DOHH2 (cell line): ENCODE results near the gene HEATR5A.
"Not testable (repeated sequence)": the region's sequence is repeated elsewhere in the genome, so short reads cannot be mapped to it uniquely, and the experiment has no call there.

Source experiments
- H3F3A ChIP-seq: fragments of 200-600 bp; sonication (generic), shearing (Covaris generic); 2 replicates; pipeline ENCODE4 v1.6.0; 2016; ENCODE audit warnings: antibody characterized with exemption, mild to moderate bottlenecking; ENCODE audit not compliant: control insufficient read depth, insufficient read depth
- H3K27ac ChIP-seq: fragments of 200-600 bp; sonication (generic); 2 replicates; pipeline ENCODE4 v1.5.1; 2014; ENCODE audit warnings: low read depth, mild to moderate bottlenecking, low read length, moderate library complexity
- H3K27me3 ChIP-seq: fragments of 200-600 bp; sonication (generic); 2 replicates; pipeline ENCODE4 v1.6.1; 2014; ENCODE audit warnings: mild to moderate bottlenecking, low read length, mixed read lengths; ENCODE audit not compliant: control insufficient read depth
- H3K36me3 ChIP-seq: fragments of 200-600 bp; sonication (generic); 2 replicates; pipeline ENCODE4 v1.6.1; 2014; ENCODE audit warnings: mild to moderate bottlenecking, low read length, moderate library complexity, mixed read lengths; ENCODE audit not compliant: control insufficient read depth
- H3K4me1 ChIP-seq: fragments of 200-600 bp; sonication (generic); 2 replicates; pipeline ENCODE4 v1.6.1; 2014; ENCODE audit warnings: mild to moderate bottlenecking, low read length, mixed read lengths; ENCODE audit not compliant: control insufficient read depth
- H3K4me2 ChIP-seq: fragments of 200-600 bp; sonication (generic); 2 replicates; pipeline ENCODE4 v1.6.0; 2014; ENCODE audit warnings: mild to moderate bottlenecking, low read length, moderate library complexity
- H3K4me3 ChIP-seq: fragments of 200-600 bp; sonication (generic); 2 replicates; pipeline ENCODE4 v1.5.1; 2014; ENCODE audit warnings: mild to moderate bottlenecking, low read length, mixed read lengths
- H3K79me2 ChIP-seq: fragments of 200-600 bp; sonication (generic); 2 replicates; pipeline ENCODE4 v1.6.1; 2014; ENCODE audit warnings: mild to moderate bottlenecking, low read length, mixed read lengths; ENCODE audit not compliant: control insufficient read depth
- H3K9me2 ChIP-seq: fragments of 200-600 bp; sonication (generic); replicated peaks from 2 replicates; pipeline ENCODE4 v1.6.1; 2014; ENCODE audit warnings: mild to moderate bottlenecking, low read length, mixed read lengths; ENCODE audit not compliant: control insufficient read depth
- H3K9me3 ChIP-seq: fragments of 200-600 bp; sonication (generic); 2 replicates; pipeline ENCODE4 v1.6.1; 2014; ENCODE audit warnings: antibody characterized with exemption, low read length, mixed read lengths; ENCODE audit not compliant: control insufficient read depth, insufficient read depth
- H4K20me1 ChIP-seq: fragments of 200-600 bp; sonication (generic); 2 replicates; pipeline ENCODE4 v1.6.0; 2014; ENCODE audit warnings: low read depth, mild to moderate bottlenecking, antibody characterized with exemption, low read length, moderate library complexity; ENCODE audit not compliant: control insufficient read depth, insufficient read depth
- CTCF ChIP-seq: fragments of 200-600 bp; sonication (generic); IDR thresholded peaks from one replicate; pipeline ENCODE4 v1.5.1; 2014; ENCODE audit warnings: antibody characterized with exemption, mild to moderate bottlenecking, low read depth, low read length; ENCODE audit not compliant: poor library complexity, severe bottlenecking
- EZH2phosphoT487 ChIP-seq: fragments of 200-600 bp; sonication (generic); IDR thresholded peaks from 2 replicates; pipeline ENCODE4 v1.6.1; 2017; ENCODE audit warnings: borderline replicate concordance, mild to moderate bottlenecking, antibody characterized with exemption, low read length, moderate library complexity, mixed read lengths

HEATR5A gene

GRCh38 chr14:31387091-31387490, 33.3 kb downstream of the HEATR5A start:
- no peaks in the 10 kb centered on the region for H3F3A ChIP-seq
- H3K4me2 ChIP-seq: no peak overlapping the region
- no peaks in the 10 kb centered on the region for H3K9me2 ChIP-seq
- H3K27ac ChIP-seq: no peak overlapping the region
- no peaks in the 10 kb centered on the region for H3K27me3 ChIP-seq
- H3K4me3 ChIP-seq: no peak overlapping the region
- TF ChIP-seq EZH2phosphoT487: no peak
- no peak for TF ChIP-seq CTCF
- no peaks in the 10 kb centered on the region for H3K36me3 ChIP-seq
- H3K79me2 ChIP-seq: no peaks in the 10 kb centered on the region
- H4K20me1 ChIP-seq: no peaks in the 10 kb centered on the region
- H3K4me1 ChIP-seq: no peaks in the 10 kb centered on the region
- H3K9me3 ChIP-seq: no peaks in the 10 kb centered on the region

DNA sequence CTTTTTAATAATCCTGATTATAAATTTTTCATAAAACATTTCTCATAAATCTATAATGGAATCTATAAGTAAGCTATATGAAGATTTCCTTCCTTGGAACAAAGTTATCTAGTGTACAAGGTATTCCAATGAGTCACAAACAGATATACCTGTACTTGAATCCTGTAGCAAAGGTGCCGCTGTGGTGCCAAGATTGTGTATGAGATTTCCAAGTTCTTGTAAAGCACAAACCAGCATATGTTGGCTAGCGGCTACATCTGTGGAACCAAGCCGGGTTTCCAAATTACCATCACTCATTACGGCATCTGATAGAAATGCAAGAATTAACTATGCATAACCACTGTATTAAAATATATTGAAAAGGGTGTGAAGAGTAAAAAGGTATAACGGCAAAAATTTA, 34.1 kb downstream of the HEATR5A start:
- H3K79me2 ChIP-seq: no peaks in the 10 kb centered on the region
- no peak overlapping the region for H3K4me3 ChIP-seq
- no peak for TF ChIP-seq CTCF
- no peak for TF ChIP-seq EZH2phosphoT487
- H3F3A ChIP-seq: no peaks in the 10 kb centered on the region
- no peaks in the 10 kb centered on the region for H3K4me1 ChIP-seq
- H3K4me2 ChIP-seq: no peak overlapping the region
- no peaks in the 10 kb centered on the region for H3K9me2 ChIP-seq
- H3K27me3 ChIP-seq: no peaks in the 10 kb centered on the region
- H3K9me3 ChIP-seq: no peaks in the 10 kb centered on the region
- H4K20me1 ChIP-seq: no peaks in the 10 kb centered on the region
- no peak overlapping the region for H3K27ac ChIP-seq
- no peaks in the 10 kb centered on the region for H3K36me3 ChIP-seq

- TF ChIP-seq EZH2phosphoT487: no peak
- no peak for TF ChIP-seq CTCF
- Histone ChIP-seq H3K9me2 (no peaks in the 10 kb centered on the region), H3K4me2 (no peak overlapping the region), H3K79me2 (no peaks in the 10 kb centered on the region), H3K27ac (no peak overlapping the region), H3K36me3 (no peaks in the 10 kb centered on the region), H3K4me1 (peaks cover 7% of the 10 kb centered on the region), H4K20me1 (no peaks in the 10 kb centered on the region), H3K9me3 (no peaks in the 10 kb centered on the region), H3K4me3 (no peak overlapping the region), H3F3A (no peaks in the 10 kb centered on the region), H3K27me3 (no peaks in the 10 kb centered on the region)
These were observed 38.1 kb downstream of the HEATR5A start for GRCh38 chr14:31382221-31382620.

DNA sequence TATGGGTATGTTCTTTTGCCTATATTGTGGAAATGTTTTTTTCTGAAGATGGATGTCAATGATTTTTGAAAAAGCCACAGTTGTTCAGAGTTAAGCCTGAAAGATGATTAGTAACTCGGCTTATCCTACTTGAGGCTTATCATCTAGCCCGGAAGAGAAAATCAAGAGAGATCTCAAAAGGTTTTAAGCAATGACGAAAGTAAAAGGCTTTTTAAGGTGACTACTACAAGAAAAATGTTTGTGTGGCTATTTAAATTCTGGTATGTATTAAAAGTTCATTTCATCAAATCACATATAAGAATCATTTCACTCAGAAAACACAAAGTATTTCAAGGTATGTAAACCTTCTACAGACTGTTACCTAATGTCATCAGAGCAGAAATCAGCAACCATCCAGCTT, 40.2 kb downstream of the HEATR5A start:
- no peaks in the 10 kb centered on the region for H3K36me3 ChIP-seq
- H4K20me1 ChIP-seq: no peaks in the 10 kb centered on the region
- H3F3A ChIP-seq: no peaks in the 10 kb centered on the region
- no peak overlapping the region for H3K27ac ChIP-seq
- H3K79me2 ChIP-seq: no peaks in the 10 kb centered on the region
- TF ChIP-seq EZH2phosphoT487: no peak
- TF ChIP-seq CTCF: no peak
- H3K4me2 ChIP-seq: no peak overlapping the region
- H3K9me3 ChIP-seq: no peaks in the 10 kb centered on the region
- H3K4me1 ChIP-seq: peaks cover 7% of the 10 kb centered on the region
- H3K4me3 ChIP-seq: no peak overlapping the region
- no peaks in the 10 kb centered on the region for H3K9me2 ChIP-seq
- no peaks in the 10 kb centered on the region for H3K27me3 ChIP-seq

GRCh38 chr14:31379125-31379947, 41.0 kb downstream of the HEATR5A start:
- not testable (repeated sequence) for H3F3A ChIP-seq, H3K79me2 ChIP-seq, H4K20me1 ChIP-seq, H3K4me2 ChIP-seq, H3K27me3 ChIP-seq, H3K9me3 ChIP-seq, H3K9me2 ChIP-seq, H3K4me1 ChIP-seq, H3K27ac ChIP-seq, H3K4me3 ChIP-seq, H3K36me3 ChIP-seq
